Dendritic cell treated with granulocyte-macrophage colony-stimulating factor and Interleukin-4, amounts not matched to agents 40 ng/mL and 50 ng/mL, for 4 days (primary cell): ENCODE data around the gene RIMS1.

ENCODE experiments used
- H3K27ac Mint-ChIP-seq: one replicate; pipeline ENCODE4 v1.8.0; 2022; ENCODE audit warnings: mild to moderate bottlenecking, mixed read lengths
- H3K27me3 Mint-ChIP-seq: one replicate; pipeline ENCODE4 v1.8.0; 2022; ENCODE audit warnings: mild to moderate bottlenecking, mixed read lengths
- H3K36me3 Mint-ChIP-seq: one replicate; pipeline ENCODE4 v1.8.0; 2022; ENCODE audit warnings: low read depth, mixed read lengths
- H3K4me1 Mint-ChIP-seq: one replicate; pipeline ENCODE4 v1.8.0; 2022; ENCODE audit warnings: low read depth, mixed read lengths
- H3K4me3 Mint-ChIP-seq: one replicate; pipeline ENCODE4 v1.8.0; 2022; ENCODE audit warnings: mild to moderate bottlenecking, moderate library complexity, mixed read lengths
- H3K9me3 Mint-ChIP-seq: one replicate; pipeline ENCODE4 v1.8.0; 2022; ENCODE audit warnings: mixed read lengths
- intact Hi-C: fragments of 100-400 bp; cut with micrococcal nuclease; formaldehyde crosslinking; loops from one replicate; pipeline ENCODE4 v1.15.0; 2022

The RIMS1 gene

GRCh38 chr6:72419966-72420365 lies 533.6 kb downstream of the RIMS1 start:
- Mint-ChIP-seq H3K4me3 (no peak overlapping the region), H3K36me3 (no peaks in the 10 kb centered on the region), H3K9me3 (no peaks in the 10 kb centered on the region), H3K27ac (no peak overlapping the region), H3K27me3 (peaks cover 1% of the 10 kb centered on the region), H3K4me1 (no peaks in the 10 kb centered on the region)
- intact Hi-C loops = loop anchor here (10.0 kb wide), 1 partner anchor 195 kb away; no protein-coding TSS in a partner anchor

GRCh38 chr6:72420409-72420808 lies 534.1 kb downstream of the RIMS1 start:
- H3K27ac Mint-ChIP-seq = no peak overlapping the region

GRCh38 chr6:72421387-72421786 lies 535.0 kb downstream of the RIMS1 start:
- peaks cover 1% of the 10 kb centered on the region for H3K27me3 Mint-ChIP-seq
- intact Hi-C loops = no loop called here
- no peak overlapping the region for H3K4me3 Mint-ChIP-seq
- no peaks in the 10 kb centered on the region for H3K36me3 Mint-ChIP-seq
- no peak overlapping the region for H3K27ac Mint-ChIP-seq
- no peaks in the 10 kb centered on the region for H3K4me1 Mint-ChIP-seq
- no peaks in the 10 kb centered on the region for H3K9me3 Mint-ChIP-seq

More at GRCh38 chr6:72420409-72420808, 534.1 kb downstream of the RIMS1 start:
- Mint-ChIP-seq H3K4me1 (no peaks in the 10 kb centered on the region), H3K36me3 (no peaks in the 10 kb centered on the region), H3K4me3 (no peak overlapping the region), H3K9me3 (no peaks in the 10 kb centered on the region), H3K27me3 (peaks cover 1% of the 10 kb centered on the region)
- intact Hi-C loops = no loop called here

GRCh38 chr6:72422171-72422570 lies 535.8 kb downstream of the RIMS1 start:
- intact Hi-C loops = no loop called here
- H3K36me3 Mint-ChIP-seq = no peaks in the 10 kb centered on the region
- no peaks in the 10 kb centered on the region for H3K9me3 Mint-ChIP-seq
- H3K27ac Mint-ChIP-seq = no peak overlapping the region
- H3K4me1 Mint-ChIP-seq = no peaks in the 10 kb centered on the region
- no peak overlapping the region for H3K4me3 Mint-ChIP-seq
- H3K27me3 Mint-ChIP-seq = peaks cover 1% of the 10 kb centered on the region

GRCh38 chr6:72424476-72424875 lies 538.1 kb downstream of the RIMS1 start:
- Mint-ChIP-seq H3K4me3 (no peak overlapping the region), H3K27me3 (no peaks in the 10 kb centered on the region), H3K9me3 (no peaks in the 10 kb centered on the region), H3K4me1 (no peaks in the 10 kb centered on the region), H3K36me3 (no peaks in the 10 kb centered on the region), H3K27ac (no peak overlapping the region)
- intact Hi-C loops = no loop called here

- H3K27me3 Mint-ChIP-seq = no peaks in the 10 kb centered on the region
- intact Hi-C loops = no loop called here
- no peaks in the 10 kb centered on the region for H3K9me3 Mint-ChIP-seq
- no peak overlapping the region for H3K4me3 Mint-ChIP-seq
- no peaks in the 10 kb centered on the region for H3K36me3 Mint-ChIP-seq
- no peak overlapping the region for H3K27ac Mint-ChIP-seq
- H3K4me1 Mint-ChIP-seq = no peaks in the 10 kb centered on the region
Observed at GRCh38 chr6:72425003-72425681, 538.8 kb downstream of the RIMS1 start.

- Mint-ChIP-seq H3K27ac (no peak overlapping the region), H3K9me3 (no peaks in the 10 kb centered on the region), H3K27me3 (peaks cover 1% of the 10 kb centered on the region), H3K36me3 (no peaks in the 10 kb centered on the region), H3K4me3 (no peak overlapping the region), H3K4me1 (no peaks in the 10 kb centered on the region)
- intact Hi-C loops = no loop called here
Observed at GRCh38 chr6:72440611-72441010, 554.3 kb downstream of the RIMS1 start.

- H3K4me1 Mint-ChIP-seq = no peaks in the 10 kb centered on the region
- no peak overlapping the region for H3K4me3 Mint-ChIP-seq
Observed at GRCh38 chr6:72446430-72446829, 560.1 kb downstream of the RIMS1 start.

More at GRCh38 chr6:72446430-72446829, 560.1 kb downstream of the RIMS1 start:
- no peaks in the 10 kb centered on the region for H3K36me3 Mint-ChIP-seq
- H3K9me3 Mint-ChIP-seq = no peaks in the 10 kb centered on the region
- intact Hi-C loops = no loop called here
- H3K27ac Mint-ChIP-seq = no peak overlapping the region
- H3K27me3 Mint-ChIP-seq = no peaks in the 10 kb centered on the region
